ENCODE measurements around the gene GATA2.

GATA2 gene

DNA sequence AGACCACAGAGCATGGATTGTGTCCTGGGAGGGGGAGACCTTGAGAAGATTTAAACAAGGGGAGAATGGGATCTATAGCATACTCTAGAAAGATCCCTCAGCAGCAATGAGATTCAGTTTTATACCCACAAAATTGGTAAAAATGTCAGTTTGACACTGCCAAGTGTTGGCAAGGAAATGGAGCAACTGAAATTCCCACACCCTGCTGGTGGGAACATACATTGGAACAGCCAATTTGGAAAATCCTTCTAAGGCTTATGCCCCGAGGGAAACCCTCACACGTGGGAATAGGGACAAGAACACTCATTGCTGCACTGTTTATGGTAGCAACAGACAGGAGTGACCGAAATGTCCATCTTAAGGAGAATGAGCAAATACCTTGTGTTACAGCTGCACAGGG, 21.3 kb downstream of the GATA2 start:
- DNase-seq (ENCODE audit: extremely low read depth, low read depth), result no peak
- TF ChIP-seq, protein P1, sequence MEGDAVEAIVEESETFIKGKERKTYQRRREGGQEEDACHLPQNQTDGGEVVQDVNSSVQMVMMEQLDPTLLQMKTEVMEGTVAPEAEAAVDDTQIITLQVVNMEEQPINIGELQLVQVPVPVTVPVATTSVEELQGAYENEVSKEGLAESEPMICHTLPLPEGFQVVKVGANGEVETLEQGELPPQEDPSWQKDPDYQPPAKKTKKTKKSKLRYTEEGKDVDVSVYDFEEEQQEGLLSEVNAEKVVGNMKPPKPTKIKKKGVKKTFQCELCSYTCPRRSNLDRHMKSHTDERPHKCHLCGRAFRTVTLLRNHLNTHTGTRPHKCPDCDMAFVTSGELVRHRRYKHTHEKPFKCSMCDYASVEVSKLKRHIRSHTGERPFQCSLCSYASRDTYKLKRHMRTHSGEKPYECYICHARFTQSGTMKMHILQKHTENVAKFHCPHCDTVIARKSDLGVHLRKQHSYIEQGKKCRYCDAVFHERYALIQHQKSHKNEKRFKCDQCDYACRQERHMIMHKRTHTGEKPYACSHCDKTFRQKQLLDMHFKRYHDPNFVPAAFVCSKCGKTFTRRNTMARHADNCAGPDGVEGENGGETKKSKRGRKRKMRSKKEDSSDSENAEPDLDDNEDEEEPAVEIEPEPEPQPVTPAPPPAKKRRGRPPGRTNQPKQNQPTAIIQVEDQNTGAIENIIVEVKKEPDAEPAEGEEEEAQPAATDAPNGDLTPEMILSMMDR (IDR thresholded peaks at IDR 0.05; ENCODE audit: low read depth, low read length), result no peak

DNA sequence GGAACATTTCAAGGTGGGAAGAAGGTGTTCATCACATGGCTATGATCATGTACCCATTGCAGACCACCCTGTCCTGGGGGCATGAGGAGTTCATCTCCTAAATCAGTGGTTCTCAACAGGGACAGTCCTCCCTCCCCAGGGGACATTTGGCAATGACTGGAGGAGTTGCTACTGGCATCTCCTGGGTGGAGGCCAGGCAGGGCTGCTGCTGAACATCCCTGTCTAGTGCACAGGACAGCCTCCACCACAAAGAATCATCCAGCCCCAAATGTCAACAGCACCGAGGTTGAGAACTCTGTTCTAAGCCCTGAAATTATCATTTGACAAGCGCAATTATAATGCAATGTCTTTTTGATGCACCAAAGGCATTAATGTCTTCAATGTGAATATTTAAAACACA, 21.9 kb downstream of the GATA2 start:
- DNase-seq (ENCODE audit: extremely low read depth, low read depth), result no peak
- TF ChIP-seq, protein P1 (IDR thresholded peaks at IDR 0.05; ENCODE audit: low read depth, low read length), result no peak

DNA sequence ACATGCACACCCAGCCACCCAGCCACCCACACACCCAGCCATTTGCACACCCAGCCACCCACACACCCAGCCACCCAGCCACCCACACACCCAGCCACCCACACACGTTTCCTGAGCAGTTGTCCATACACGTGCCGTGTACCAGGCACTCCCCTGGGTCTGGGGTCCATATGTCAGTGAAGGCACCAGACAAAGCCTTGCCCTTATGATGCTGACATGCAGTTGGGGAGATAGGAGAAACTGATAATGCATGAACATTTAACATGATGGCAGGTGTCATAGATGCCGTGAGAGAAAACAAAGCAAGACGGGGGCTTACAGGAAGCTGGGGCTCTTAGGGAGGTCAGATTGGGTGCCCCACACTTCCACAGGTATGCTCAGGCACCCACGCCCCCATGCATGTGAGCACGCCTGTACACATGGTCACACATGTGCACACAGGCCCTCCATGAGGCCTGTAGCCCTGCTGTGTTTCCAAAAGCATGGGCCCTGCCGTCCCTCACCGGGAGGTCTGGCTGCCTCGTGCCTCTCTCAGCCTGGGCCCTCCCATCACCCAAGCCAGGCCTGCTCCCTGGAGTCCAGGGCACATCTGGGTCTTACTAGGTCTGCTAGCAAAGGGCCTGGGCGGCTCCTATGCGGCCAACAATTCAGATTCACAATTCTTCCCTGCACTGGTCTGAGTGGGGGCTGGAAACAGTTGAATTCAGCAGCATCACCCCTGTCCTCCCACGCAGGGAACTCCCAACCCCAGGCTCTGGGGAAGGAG, 22.7 kb downstream of the GATA2 start:
- TF ChIP-seq, protein P1 (IDR thresholded peaks at IDR 0.05; ENCODE audit: low read depth, low read length), result no peak
- no peak for DNase-seq (ENCODE audit: extremely low read depth, low read depth)

DNA sequence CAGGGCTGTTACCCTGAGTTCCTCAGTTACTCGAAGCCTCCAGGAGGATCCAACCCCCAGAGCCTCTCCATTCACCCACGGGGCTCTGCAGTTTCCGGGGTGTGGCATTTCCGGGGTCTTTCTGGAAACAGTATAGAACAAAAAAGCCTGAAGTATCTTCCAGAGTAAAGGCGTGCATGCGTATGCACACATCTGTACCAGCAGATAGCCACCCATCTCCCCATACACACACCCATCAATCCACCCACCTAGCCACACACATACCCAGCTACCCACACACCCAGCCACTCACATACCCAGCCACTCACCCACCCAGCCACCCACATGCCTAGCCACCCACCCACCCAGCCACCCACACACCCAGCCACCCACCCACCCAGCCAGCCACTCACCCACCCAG, 23.4 kb downstream of the GATA2 start:
- TF ChIP-seq, protein P1 (IDR thresholded peaks at IDR 0.05; ENCODE audit: low read depth, low read length), result no peak
- no peak for DNase-seq (ENCODE audit: extremely low read depth, low read depth)

DNA sequence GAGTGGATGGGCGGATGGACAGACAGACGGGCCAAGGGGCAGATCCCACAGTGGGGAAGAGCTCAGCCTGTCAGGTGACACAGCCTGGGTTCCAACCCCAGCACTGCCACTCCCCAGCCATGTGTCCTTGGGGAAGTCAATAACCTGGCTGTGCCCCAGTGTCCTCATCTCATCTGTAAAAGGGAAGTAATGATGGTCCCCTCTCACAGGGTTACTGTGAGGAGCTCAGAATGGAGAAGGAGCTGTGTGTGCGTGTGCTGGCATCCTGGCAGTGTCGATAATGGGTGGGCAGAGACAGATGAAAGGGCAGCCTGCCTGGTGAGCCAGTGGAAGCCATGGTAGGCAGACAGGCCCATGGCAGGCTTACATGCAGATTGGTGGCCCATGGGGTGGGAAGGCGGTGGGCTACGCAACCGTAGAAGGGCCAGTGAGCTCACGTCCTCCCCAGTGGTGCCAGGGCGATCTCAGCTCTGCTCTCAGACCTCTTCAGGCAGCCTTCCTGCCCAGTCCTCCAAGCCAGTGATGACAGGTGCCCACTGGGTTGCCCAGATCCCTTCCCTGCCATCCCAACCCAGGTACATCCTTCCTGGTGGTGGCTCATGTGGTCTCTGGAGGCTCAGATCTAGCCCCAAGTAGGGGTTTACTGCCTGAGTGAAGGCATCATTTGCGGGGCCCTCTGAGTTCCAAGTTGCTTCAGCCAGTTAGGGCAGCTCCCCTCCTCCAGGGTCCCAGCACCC, 24.0 kb downstream of the GATA2 start:
- TF ChIP-seq, protein P1 (IDR thresholded peaks at IDR 0.05; ENCODE audit: low read depth, low read length), result no peak
- DNase-seq (ENCODE audit: extremely low read depth, low read depth), result no peak

DNA sequence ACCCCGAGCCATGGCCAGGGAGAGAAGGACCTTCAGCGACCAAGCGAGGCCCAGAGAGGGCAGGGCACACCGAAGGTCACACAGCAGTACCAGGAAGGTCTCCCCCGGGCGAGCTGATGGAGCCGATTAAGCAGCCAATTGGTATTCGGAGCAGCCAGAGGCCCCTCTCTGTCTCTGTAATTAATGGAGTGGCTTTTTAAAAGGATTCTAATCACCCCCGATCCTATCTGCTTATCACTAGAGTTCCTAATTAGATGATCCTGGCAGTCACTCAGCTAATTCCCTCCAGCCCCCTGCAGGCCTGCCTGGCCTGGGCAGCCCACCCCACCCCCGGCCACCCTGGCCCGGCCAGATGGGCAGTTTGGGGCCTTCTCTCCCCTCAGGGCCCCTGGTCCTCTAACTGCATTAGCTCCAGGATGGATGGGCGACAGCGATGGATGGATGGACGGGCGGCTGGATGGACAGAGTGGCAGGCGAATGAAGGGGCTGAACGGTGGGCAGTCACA, 24.7 kb downstream of the GATA2 start:
- TF ChIP-seq, protein P1 (IDR thresholded peaks at IDR 0.05; ENCODE audit: low read depth, low read length), result no peak

More for the DNA sequence above, 24.7 kb downstream of the GATA2 start:
- DNase-seq (ENCODE audit: extremely low read depth, low read depth), result no peak

Data from AG09319 (cell line).